Measurements from ENCODE around the gene PLAC8L1. TPM values are rescaled to one million over a fixed set of nuclear protein-coding genes. Genes with fewer than 3 reads are reported as not detected.

Gene PLAC8L1
- total RNA-seq, 1 donor from 2014 or later = 4.2 TPM

DNA sequence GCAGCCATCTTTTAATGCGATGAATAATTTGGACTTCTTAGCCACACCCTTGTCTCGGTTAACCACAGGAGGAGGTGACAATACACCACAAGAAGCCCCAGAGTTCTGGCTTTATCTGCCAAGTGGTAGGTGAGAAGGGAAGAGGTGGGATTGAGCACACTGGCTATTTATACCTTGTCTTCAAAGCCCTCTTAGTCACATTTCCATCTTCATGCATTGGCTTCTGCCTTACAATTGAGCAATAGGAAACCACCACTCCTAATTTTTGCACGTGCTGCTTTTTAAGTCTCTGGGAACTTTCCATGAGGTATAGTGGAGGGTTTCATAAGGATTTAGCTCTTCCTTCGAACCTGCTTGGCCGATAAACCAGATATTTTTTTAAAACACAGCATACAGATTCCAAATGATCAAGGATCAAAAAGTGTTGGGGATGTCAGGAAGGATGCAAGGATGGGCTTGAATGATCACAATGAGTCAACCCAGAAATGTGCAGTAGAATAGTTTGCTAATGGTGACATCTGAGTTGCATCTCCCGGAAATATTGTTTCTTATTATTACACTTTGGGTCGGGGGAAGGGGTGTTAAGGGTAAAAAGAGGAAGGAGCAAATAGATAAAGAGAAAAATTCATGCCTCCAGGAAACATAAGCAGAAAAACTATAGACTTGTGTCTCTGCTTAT lies 25.5 kb downstream of the PLAC8L1 start:
- DNase-seq (ENCODE audit: low spot score in 2 of 2, unreplicated experiment in 2 of 2) = no peak
- Mint-ChIP-seq H3K4me1 (peaks cover 12% of the 10 kb centered on the region), H3K27me3 (ENCODE audit: low read depth) (peaks cover 18% of the 10 kb centered on the region), H3K9me3 (no peaks in the 10 kb centered on the region), H3K36me3 (no peaks in the 10 kb centered on the region), H3K4me3 (no peak overlapping the region), H3K27ac (no peak overlapping the region)
- TF ChIP-seq, protein P1, sequence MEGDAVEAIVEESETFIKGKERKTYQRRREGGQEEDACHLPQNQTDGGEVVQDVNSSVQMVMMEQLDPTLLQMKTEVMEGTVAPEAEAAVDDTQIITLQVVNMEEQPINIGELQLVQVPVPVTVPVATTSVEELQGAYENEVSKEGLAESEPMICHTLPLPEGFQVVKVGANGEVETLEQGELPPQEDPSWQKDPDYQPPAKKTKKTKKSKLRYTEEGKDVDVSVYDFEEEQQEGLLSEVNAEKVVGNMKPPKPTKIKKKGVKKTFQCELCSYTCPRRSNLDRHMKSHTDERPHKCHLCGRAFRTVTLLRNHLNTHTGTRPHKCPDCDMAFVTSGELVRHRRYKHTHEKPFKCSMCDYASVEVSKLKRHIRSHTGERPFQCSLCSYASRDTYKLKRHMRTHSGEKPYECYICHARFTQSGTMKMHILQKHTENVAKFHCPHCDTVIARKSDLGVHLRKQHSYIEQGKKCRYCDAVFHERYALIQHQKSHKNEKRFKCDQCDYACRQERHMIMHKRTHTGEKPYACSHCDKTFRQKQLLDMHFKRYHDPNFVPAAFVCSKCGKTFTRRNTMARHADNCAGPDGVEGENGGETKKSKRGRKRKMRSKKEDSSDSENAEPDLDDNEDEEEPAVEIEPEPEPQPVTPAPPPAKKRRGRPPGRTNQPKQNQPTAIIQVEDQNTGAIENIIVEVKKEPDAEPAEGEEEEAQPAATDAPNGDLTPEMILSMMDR (IDR thresholded peaks at IDR 0.05; ENCODE audit: unreplicated experiment) = no peak

DNA sequence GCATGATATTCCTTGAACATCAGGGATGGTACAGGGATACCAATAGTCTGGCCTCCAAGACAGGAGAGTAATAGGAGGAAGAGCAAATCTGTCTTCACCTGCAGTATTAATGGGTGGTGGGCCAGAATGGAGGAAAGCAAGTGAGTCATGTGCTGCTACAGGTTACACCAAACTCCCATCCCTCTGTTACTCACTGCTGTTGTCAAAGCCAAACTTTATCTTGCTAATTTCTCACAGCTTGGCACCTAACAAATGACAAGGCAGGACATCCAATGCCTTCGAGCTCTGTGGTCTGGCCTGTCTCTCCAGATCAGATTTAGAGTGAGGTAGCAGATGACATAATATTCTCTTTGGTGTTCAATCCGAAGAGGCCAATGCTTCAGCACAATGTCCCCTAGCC lies 26.8 kb downstream of the PLAC8L1 start:
- Mint-ChIP-seq H3K27me3 (ENCODE audit: low read depth) (peaks cover 29% of the 10 kb centered on the region), H3K27ac (no peak overlapping the region), H3K9me3 (no peaks in the 10 kb centered on the region), H3K4me1 (peaks cover 12% of the 10 kb centered on the region), H3K36me3 (no peaks in the 10 kb centered on the region), H3K4me3 (no peak overlapping the region)
- no peak for DNase-seq (ENCODE audit: low spot score in 2 of 2, unreplicated experiment in 2 of 2)
- TF ChIP-seq, protein P1 (IDR thresholded peaks at IDR 0.05; ENCODE audit: unreplicated experiment) = no peak

DNA sequence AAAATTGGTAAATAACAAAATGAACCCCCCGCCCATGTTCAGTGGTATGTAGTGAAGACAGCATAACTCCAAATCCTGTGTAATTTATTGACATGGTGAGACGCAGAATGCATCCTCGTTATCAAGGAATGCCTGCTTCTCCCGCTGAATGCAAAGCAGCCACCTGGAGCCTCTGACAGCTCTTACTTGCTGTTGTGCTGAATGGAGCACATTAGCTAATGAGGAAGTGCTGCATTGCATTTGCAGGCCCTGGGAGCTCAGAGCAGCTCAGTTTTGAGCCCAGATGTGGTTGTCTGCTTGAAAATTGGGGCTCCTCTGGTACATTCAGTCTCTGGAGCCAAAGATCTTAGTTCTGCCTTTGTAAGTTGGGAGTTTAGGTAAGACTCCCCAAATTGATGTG lies 28.9 kb downstream of the PLAC8L1 start:
- no peak for DNase-seq (ENCODE audit: low spot score in 2 of 2, unreplicated experiment in 2 of 2)
- H3K4me1 Mint-ChIP-seq = peaks cover 7% of the 10 kb centered on the region
- H3K9me3 Mint-ChIP-seq = no peaks in the 10 kb centered on the region
- peaks cover 41% of the 10 kb centered on the region for H3K27me3 Mint-ChIP-seq (ENCODE audit: low read depth)
- TF ChIP-seq, protein P1 (IDR thresholded peaks at IDR 0.05; ENCODE audit: unreplicated experiment) = no peak
- no peak overlapping the region for H3K4me3 Mint-ChIP-seq
- no peaks in the 10 kb centered on the region for H3K36me3 Mint-ChIP-seq
- H3K27ac Mint-ChIP-seq = no peak overlapping the region

DNA sequence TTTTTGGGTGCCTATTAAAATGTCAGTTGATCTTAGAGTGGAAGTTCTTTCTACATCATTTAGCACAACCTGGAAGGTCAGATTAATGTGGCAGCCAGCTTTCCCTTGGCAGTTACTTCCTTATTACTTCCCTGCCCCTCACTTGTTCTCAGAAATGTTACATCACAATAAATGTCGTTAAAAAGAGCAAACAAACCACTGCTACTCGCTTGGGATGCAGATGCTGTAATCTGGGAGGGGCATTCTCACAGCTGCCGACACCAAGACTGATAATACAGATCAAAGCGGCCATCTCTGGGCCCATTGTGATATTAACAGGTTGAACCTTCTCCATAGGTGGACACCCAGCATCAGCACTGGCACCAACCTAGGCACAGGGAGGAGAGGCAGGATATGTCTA lies 29.3 kb downstream of the PLAC8L1 start:
- no peak overlapping the region for H3K4me3 Mint-ChIP-seq
- H3K9me3 Mint-ChIP-seq = no peaks in the 10 kb centered on the region
- H3K27me3 Mint-ChIP-seq (ENCODE audit: low read depth) = peaks cover 41% of the 10 kb centered on the region
- TF ChIP-seq, protein P1 (IDR thresholded peaks at IDR 0.05; ENCODE audit: unreplicated experiment) = no peak
- no peak for DNase-seq (ENCODE audit: low spot score in 2 of 2, unreplicated experiment in 2 of 2)
- H3K27ac Mint-ChIP-seq = no peak overlapping the region
- H3K4me1 Mint-ChIP-seq = peaks cover 2% of the 10 kb centered on the region
- no peaks in the 10 kb centered on the region for H3K36me3 Mint-ChIP-seq

DNA sequence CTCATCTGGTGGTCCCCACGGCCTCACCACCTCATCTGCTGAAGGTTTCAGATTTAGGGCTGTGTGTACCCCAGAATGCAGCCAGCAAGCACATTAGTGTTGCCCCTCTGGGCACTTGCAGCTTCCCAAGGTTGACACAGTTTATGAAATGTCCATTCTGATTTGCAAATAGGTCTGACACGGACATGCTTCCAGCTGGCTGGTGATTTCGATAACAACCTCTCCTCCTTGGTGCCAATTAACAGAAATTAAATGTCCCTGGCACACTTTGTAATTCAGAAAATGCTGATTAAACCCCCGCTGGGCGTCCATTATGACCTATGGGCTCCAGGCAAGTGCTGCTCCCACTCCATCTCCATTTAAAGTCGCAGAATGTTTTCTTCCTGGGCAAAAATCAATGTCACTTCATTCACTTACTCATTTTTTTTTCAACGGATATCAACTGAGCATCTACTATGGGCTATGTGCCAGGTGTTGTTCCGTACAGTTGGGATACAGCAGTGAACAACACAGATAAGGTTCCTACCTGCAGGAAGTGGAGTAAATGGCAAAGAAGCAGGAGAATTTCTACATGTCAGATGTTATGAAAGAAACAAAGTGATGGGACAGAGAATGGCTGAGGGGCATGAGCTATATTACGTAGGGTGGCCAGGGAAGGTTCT lies 32.0 kb downstream of the PLAC8L1 start:
- peaks cover 2% of the 10 kb centered on the region for H3K4me1 Mint-ChIP-seq

More for the DNA sequence above, 32.0 kb downstream of the PLAC8L1 start:
- Mint-ChIP-seq H3K27ac (no peak overlapping the region), H3K9me3 (no peaks in the 10 kb centered on the region), H3K27me3 (ENCODE audit: low read depth) (peaks cover 32% of the 10 kb centered on the region), H3K36me3 (no peaks in the 10 kb centered on the region), H3K4me3 (no peak overlapping the region)
- TF ChIP-seq, protein P1 (IDR thresholded peaks at IDR 0.05; ENCODE audit: unreplicated experiment) = no peak
- DNase-seq (ENCODE audit: low spot score in 2 of 2, unreplicated experiment in 2 of 2) = no peak

All from mesothelial cell of epicardium (in vitro differentiated cells).